ENCODE results near the gene SPDYE16. TPM values are rescaled to one million over a fixed set of nuclear protein-coding genes. Genes with fewer than 3 reads are reported as not detected.
A peak's percentile ranks its signal among the peaks of the same experiment; 100 is the strongest.
"Not testable (repeated sequence)": the region's sequence is repeated elsewhere in the genome, so short reads cannot be mapped to it uniquely, and the experiment has no call there.

SPDYE16 gene
- total RNA-seq, 1 donor from 2014 or later, result not detected

DNA sequence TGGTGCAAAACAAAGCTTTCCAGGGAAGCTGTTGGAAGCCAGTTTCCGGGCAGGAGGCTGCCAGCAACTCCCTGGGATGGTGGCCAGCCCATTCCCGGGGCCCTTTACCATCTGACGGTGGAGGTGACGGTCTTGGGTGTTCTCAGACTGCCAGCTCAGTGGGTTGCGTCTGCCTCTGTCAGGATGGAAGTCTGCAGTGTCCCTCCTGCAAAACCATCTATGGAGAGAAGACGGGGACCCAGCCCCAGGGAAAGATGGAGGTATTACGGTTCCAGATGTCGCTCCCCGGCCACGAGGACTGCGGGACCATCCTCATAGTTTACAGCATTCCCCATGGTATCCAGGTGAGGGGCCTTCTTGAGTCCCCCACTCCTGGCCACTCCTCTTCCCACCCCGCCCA lies 39.9 kb downstream of the SPDYE16 start:
- DNase-seq; H3K4me1 Mint-ChIP-seq; H3K36me3 Mint-ChIP-seq (ENCODE audit: low read depth); H3K9me3 Mint-ChIP-seq; H3K4me3 Mint-ChIP-seq; H3K27me3 Mint-ChIP-seq; intact Hi-C loops (cut with micrococcal nuclease); H3K27ac Mint-ChIP-seq: not testable (repeated sequence)

- H3K9me3 Mint-ChIP-seq; H3K4me1 Mint-ChIP-seq; H3K4me3 Mint-ChIP-seq; H3K27ac Mint-ChIP-seq; H3K36me3 Mint-ChIP-seq (ENCODE audit: low read depth); intact Hi-C loops (cut with micrococcal nuclease); H3K27me3 Mint-ChIP-seq: not testable (repeated sequence)
- DNase-seq, result peak; percentile 51
Measured at GRCh38 chr7:76502836-76503235, 40.3 kb downstream of the SPDYE16 start.

GRCh38 chr7:76502224-76502623 lies 40.9 kb downstream of the SPDYE16 start:
- H3K9me3 Mint-ChIP-seq; H3K4me3 Mint-ChIP-seq; intact Hi-C loops (cut with micrococcal nuclease); H3K27ac Mint-ChIP-seq; H3K4me1 Mint-ChIP-seq; H3K36me3 Mint-ChIP-seq (ENCODE audit: low read depth); H3K27me3 Mint-ChIP-seq: not testable (repeated sequence)
- peak; percentile 44 for DNase-seq

- H3K27me3 Mint-ChIP-seq; H3K36me3 Mint-ChIP-seq (ENCODE audit: low read depth); H3K9me3 Mint-ChIP-seq; H3K27ac Mint-ChIP-seq; intact Hi-C loops (cut with micrococcal nuclease); H3K4me3 Mint-ChIP-seq; H3K4me1 Mint-ChIP-seq: not testable (repeated sequence)
- DNase-seq, result peak; percentile 56
Measured at GRCh38 chr7:76499924-76500241, 43.2 kb downstream of the SPDYE16 start.

DNA sequence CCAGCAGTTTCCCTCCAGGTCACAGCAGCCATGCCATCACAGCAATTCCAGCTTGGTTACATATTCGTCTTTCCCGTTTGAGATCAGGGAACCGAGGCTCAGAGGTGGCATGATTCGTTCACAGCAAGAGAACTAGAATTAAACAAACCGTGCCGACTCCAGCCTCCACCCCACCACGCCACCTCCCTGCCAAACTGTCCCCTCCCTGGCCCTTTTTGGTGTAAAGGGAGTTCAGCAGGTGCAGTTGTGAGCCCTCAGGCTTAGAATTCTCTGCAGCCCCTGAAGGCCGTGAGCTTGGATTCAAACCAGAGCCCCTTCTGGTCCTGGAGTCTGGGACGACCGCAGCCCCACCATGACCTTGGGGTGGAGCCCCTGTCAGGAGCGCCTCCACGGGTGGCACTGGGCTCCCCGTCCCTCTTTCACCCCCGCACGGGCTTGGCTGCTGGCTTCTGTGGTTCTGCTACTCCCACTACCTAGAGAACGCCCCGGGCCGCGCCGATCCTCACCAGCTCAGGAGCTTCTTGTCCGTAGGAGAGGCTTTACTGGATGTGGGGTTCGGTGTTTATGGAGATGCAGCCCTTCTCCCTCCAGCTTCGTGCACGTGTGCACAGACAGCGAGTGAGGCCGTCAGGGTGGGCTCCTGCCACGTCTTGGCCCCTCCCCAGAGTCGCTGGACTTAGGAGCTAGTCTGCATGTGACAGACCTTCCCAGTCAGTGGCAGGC lies 43.7 kb downstream of the SPDYE16 start:
- DNase-seq; H3K9me3 Mint-ChIP-seq; H3K27me3 Mint-ChIP-seq; H3K36me3 Mint-ChIP-seq (ENCODE audit: low read depth); H3K4me3 Mint-ChIP-seq; H3K27ac Mint-ChIP-seq; H3K4me1 Mint-ChIP-seq; intact Hi-C loops (cut with micrococcal nuclease): not testable (repeated sequence)

- H3K4me1 Mint-ChIP-seq; H3K36me3 Mint-ChIP-seq (ENCODE audit: low read depth); H3K27ac Mint-ChIP-seq; intact Hi-C loops (cut with micrococcal nuclease); H3K4me3 Mint-ChIP-seq; DNase-seq; H3K9me3 Mint-ChIP-seq; H3K27me3 Mint-ChIP-seq: not testable (repeated sequence)
Measured at GRCh38 chr7:76498583-76499200, 44.4 kb downstream of the SPDYE16 start.

DNA sequence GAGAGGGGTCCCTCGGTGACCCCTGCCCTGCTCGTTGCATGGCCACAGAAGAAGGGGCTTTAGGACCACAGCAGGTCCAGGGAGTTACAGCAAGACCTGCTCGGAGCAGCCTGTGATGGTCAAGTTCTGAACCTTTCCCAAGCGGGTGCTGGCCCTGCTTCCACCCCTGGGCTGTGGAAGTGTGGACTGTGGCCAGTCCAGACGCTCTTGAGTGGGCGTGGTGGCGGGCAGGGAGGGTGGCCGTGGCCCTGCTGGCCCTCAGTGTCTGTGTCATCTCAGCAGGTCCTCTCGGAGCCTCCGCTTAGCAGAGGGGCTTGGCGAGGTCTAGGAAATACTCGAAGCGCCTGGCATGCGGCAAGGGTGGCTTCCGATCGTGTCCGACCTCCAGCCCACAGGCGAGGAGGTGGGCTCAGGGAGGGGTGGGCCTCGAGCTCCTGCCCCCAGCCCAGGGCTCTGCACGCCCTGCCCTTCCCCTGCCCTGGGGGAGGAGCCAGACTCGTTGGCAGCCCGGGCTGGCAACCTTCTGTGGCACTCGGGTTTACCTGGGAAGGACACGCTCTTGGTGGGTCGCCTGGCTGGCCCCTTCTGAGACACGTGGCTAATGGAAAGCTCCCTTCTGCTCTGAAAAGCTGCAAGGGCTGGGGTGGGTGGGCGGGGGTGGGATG lies 45.0 kb downstream of the SPDYE16 start:
- H3K4me1 Mint-ChIP-seq; H3K4me3 Mint-ChIP-seq; H3K9me3 Mint-ChIP-seq; H3K27me3 Mint-ChIP-seq; DNase-seq; H3K36me3 Mint-ChIP-seq (ENCODE audit: low read depth); intact Hi-C loops (cut with micrococcal nuclease); H3K27ac Mint-ChIP-seq: not testable (repeated sequence)

- H3K4me1 Mint-ChIP-seq; H3K4me3 Mint-ChIP-seq; H3K9me3 Mint-ChIP-seq; H3K27me3 Mint-ChIP-seq; intact Hi-C loops (cut with micrococcal nuclease); DNase-seq; H3K36me3 Mint-ChIP-seq (ENCODE audit: low read depth); H3K27ac Mint-ChIP-seq: not testable (repeated sequence)
Measured at GRCh38 chr7:76495717-76496116, 47.4 kb downstream of the SPDYE16 start.

GRCh38 chr7:76492139-76492538 lies 51.0 kb downstream of the SPDYE16 start:
- DNase-seq; H3K9me3 Mint-ChIP-seq; H3K27ac Mint-ChIP-seq; H3K4me1 Mint-ChIP-seq; intact Hi-C loops (cut with micrococcal nuclease); H3K36me3 Mint-ChIP-seq (ENCODE audit: low read depth); H3K4me3 Mint-ChIP-seq; H3K27me3 Mint-ChIP-seq: not testable (repeated sequence)

GRCh38 chr7:76487969-76488368 lies 55.1 kb downstream of the SPDYE16 start:
- DNase-seq; H3K9me3 Mint-ChIP-seq; H3K4me3 Mint-ChIP-seq; H3K27me3 Mint-ChIP-seq; H3K4me1 Mint-ChIP-seq; intact Hi-C loops (cut with micrococcal nuclease); H3K36me3 Mint-ChIP-seq (ENCODE audit: low read depth); H3K27ac Mint-ChIP-seq: not testable (repeated sequence)

- peak; percentile 77 for DNase-seq
- H3K27ac Mint-ChIP-seq, result peak overlapping the region; percentile 87
- H3K27me3 Mint-ChIP-seq; H3K4me1 Mint-ChIP-seq; intact Hi-C loops (cut with micrococcal nuclease); H3K36me3 Mint-ChIP-seq (ENCODE audit: low read depth); H3K9me3 Mint-ChIP-seq: not testable (repeated sequence)
- H3K4me3 Mint-ChIP-seq, result peak overlapping the region; percentile 53
Measured at GRCh38 chr7:76486618-76487017, 56.5 kb downstream of the SPDYE16 start.

DNA sequence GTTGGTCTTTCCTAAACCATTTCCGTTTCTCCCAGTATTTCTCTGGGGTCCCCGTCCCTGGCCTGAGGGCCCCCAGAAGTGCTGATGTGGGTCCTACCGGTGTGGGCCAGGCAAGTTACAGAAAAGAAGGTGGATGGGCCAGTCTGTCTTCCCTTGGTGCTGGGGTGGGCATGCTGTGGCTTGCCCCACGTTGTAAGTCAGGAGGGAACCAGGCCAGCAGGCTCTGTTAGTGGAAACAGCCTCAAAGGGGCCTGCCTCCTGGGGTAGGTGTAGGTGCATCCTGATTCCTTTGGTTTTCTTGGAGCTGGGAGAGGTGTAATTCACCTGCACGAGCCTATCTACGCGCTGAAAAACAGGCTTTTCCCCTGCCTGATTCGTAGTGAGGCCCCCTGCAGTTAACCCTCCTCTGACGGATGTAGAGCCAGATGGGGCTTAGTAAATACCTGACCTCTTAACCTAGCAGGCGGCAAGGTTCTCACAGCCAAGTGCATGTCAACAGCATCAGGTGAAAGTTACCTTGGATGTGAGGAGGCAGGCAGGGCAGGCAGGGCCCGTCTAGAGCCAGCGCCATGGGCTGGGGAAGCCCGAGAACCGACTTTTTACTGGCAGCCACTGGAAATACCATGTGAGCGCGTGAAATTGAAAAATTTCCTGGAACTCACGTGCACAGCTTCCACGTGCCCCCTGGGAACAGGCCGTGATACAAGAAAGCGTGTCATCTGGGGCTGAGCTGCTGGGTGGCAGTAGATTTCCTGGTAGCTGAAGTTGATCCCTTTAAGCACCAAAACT lies 57.1 kb downstream of the SPDYE16 start:
- H3K27ac Mint-ChIP-seq; H3K9me3 Mint-ChIP-seq; DNase-seq; intact Hi-C loops (cut with micrococcal nuclease); H3K4me3 Mint-ChIP-seq; H3K36me3 Mint-ChIP-seq (ENCODE audit: low read depth); H3K4me1 Mint-ChIP-seq; H3K27me3 Mint-ChIP-seq: not testable (repeated sequence)

DNA sequence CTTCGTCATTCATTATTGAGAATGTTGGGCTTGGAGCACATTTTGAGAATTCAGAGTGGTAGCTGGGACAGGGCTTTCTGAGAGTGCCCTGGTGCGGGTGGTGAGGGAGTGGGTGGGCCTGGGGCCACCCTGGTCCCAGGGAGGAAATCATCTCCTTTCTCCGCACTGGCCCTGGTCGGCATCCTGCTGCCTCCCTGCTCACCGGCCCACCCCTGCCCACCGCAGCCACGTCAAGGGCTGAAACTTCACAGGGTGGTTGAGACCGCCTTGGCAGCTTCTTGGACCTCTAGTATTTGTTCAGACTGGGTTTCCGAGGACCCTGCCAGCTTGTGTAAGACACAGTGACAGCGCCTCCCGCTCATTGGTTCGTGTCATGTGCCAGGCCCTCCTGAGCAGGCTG lies 58.6 kb downstream of the SPDYE16 start:
- H3K4me1 Mint-ChIP-seq; H3K27me3 Mint-ChIP-seq; H3K27ac Mint-ChIP-seq; H3K9me3 Mint-ChIP-seq; DNase-seq; H3K4me3 Mint-ChIP-seq; intact Hi-C loops (cut with micrococcal nuclease); H3K36me3 Mint-ChIP-seq (ENCODE audit: low read depth): not testable (repeated sequence)

DNA sequence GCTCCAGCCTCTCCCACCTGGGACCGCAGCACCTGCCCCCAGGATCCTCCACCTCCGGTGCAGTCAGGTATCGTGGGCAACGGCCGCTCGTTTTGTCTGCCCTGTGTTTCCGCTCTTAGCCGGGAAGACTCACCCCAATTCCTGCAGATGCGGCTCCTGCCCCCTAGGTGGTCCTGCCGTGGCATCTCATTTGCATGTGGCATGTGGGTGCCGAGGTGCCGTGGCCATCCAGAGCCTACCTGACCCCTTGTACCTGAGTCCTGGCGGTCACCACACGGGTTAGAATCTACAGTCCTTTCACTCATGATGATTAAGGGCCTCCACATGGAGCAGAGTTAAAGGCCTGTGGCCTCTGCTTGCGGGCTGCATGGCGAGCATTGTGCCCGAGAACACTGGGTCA lies 60.0 kb downstream of the SPDYE16 start:
- H3K4me1 Mint-ChIP-seq; H3K9me3 Mint-ChIP-seq; intact Hi-C loops (cut with micrococcal nuclease); DNase-seq; H3K27me3 Mint-ChIP-seq; H3K4me3 Mint-ChIP-seq; H3K36me3 Mint-ChIP-seq (ENCODE audit: low read depth); H3K27ac Mint-ChIP-seq: not testable (repeated sequence)
